Measurements from ENCODE around the gene C11orf68.
"Not testable (repeated sequence)": the region's sequence is repeated elsewhere in the genome, so short reads cannot be mapped to it uniquely, and the experiment has no call there.

C11orf68 gene

GRCh38 chr11:65915101-65915820 lies 3.6 kb downstream of the C11orf68 start:
- DNase-seq (ENCODE audit: low read depth in 2 of 2): no peak

GRCh38 chr11:65912845-65913244 lies 6.0 kb downstream of the C11orf68 start:
- DNase-seq (ENCODE audit: low read depth in 2 of 2): no peak

- no peak for DNase-seq (ENCODE audit: low read depth in 2 of 2)
Measured at GRCh38 chr11:65911682-65912568, 6.9 kb downstream of the C11orf68 start.

GRCh38 chr11:65907878-65908277 lies 11.0 kb downstream of the C11orf68 start:
- no peak for DNase-seq (ENCODE audit: low read depth in 2 of 2)

- no peak for DNase-seq (ENCODE audit: low read depth in 2 of 2)
Measured at GRCh38 chr11:65906602-65907001, 12.3 kb downstream of the C11orf68 start.

- DNase-seq (ENCODE audit: low read depth in 2 of 2): no peak
Measured at GRCh38 chr11:65903715-65904114, 15.1 kb downstream of the C11orf68 start.

- no peak for DNase-seq (ENCODE audit: low read depth in 2 of 2)
Measured at GRCh38 chr11:65903068-65903481, 15.8 kb downstream of the C11orf68 start.

- DNase-seq (ENCODE audit: low read depth in 2 of 2): no peak
Measured at GRCh38 chr11:65900899-65901180, 18.0 kb downstream of the C11orf68 start.

- DNase-seq (ENCODE audit: low read depth in 2 of 2): peak; percentile 90 to 91
Measured at GRCh38 chr11:65900125-65900898, 18.6 kb downstream of the C11orf68 start, which contains the start of gene FOSL1. Gene FOSL1, minus strand, starts transcription at chr11:65900388. Its CDS starts 49 bp downstream, at chr11:65900339.

- peak; percentile 67 to 68 for DNase-seq (ENCODE audit: low read depth in 2 of 2)
Measured at GRCh38 chr11:65899356-65900124, 19.3 kb downstream of the C11orf68 start.

GRCh38 chr11:65898656-65899355 lies 20.1 kb downstream of the C11orf68 start:
- no peak for DNase-seq (ENCODE audit: low read depth in 2 of 2)

- DNase-seq (ENCODE audit: low read depth in 2 of 2): no peak
Measured at GRCh38 chr11:65897020-65897471, 21.8 kb downstream of the C11orf68 start.

GRCh38 chr11:65896034-65896999 lies 22.5 kb downstream of the C11orf68 start:
- DNase-seq (ENCODE audit: low read depth in 2 of 2): no peak

GRCh38 chr11:65895482-65895981 lies 23.3 kb downstream of the C11orf68 start:
- DNase-seq (ENCODE audit: low read depth in 2 of 2): no peak

- no peak for DNase-seq (ENCODE audit: low read depth in 2 of 2)
Measured at GRCh38 chr11:65894034-65894591, 24.7 kb downstream of the C11orf68 start.

- DNase-seq (ENCODE audit: low read depth in 2 of 2): no peak
Measured at GRCh38 chr11:65892661-65893317, 26.1 kb downstream of the C11orf68 start.

- DNase-seq (ENCODE audit: low read depth in 2 of 2): not testable (repeated sequence)
Measured at GRCh38 chr11:65892137-65892540, 26.7 kb downstream of the C11orf68 start.

Measured in stimulated activated CD8-positive, alpha-beta memory T cell treated with anti-CD3 and anti-CD28 coated beads, Interleukin-15, amount 100 ng/mL, for 4 hours (primary cell).